Lung (tissue), 12 donors: ENCODE measurements around the gene DESI1. TPM values are rescaled to one million over a fixed set of nuclear protein-coding genes. Genes with fewer than 3 reads are reported as not detected.

ENCODE experiments used
- ATAC-seq: fragments of 200-7000 bp; cut with Tn5 transposase; one replicate; pipeline ENCODE4 v1.9.1; 2020; ENCODE audit warnings: moderate number of reproducible peaks; ENCODE audit not compliant: insufficient read depth, low FRiP score
- DNase-seq, 3 donors: peaks; one replicate each; pipeline ENCODE4 v3.0.0-alpha.2; 2013 to 2017
- H3K27ac ChIP-seq, 2 donors: one replicate each; pipeline ENCODE4 v1.5.1; 2013; ENCODE audit warnings: mild to moderate bottlenecking in 2 of 2, moderate library complexity in 2 of 2, control low read depth in 1 of 2, inconsistent platforms in 1 of 2, low read depth in 1 of 2, low read length in 1 of 2
- H3K27me3 ChIP-seq, 3 donors: one replicate each; pipeline ENCODE4 v1.5.1; 2013; ENCODE audit warnings: low read length in 2 of 3; ENCODE audit not compliant: control insufficient read depth in 3 of 3, insufficient read depth in 3 of 3
- H3K36me3 ChIP-seq, 4 donors: one replicate each; pipeline ENCODE4 v1.5.1; 2013; ENCODE audit warnings: low read length in 4 of 4, mild to moderate bottlenecking in 1 of 4, moderate library complexity in 1 of 4; ENCODE audit not compliant: control insufficient read depth in 4 of 4, insufficient read depth in 4 of 4
- H3K4me1 ChIP-seq, 5 donors: one replicate each; pipeline ENCODE4 v1.5.1; 2013; ENCODE audit warnings: low read length in 5 of 5, mild to moderate bottlenecking in 2 of 5, moderate library complexity in 1 of 5; ENCODE audit not compliant: control insufficient read depth in 5 of 5, insufficient read depth in 5 of 5
- H3K4me3 ChIP-seq: one replicate; pipeline ENCODE4 v1.5.1; 2013; ENCODE audit warnings: mild to moderate bottlenecking, control low read depth, moderate library complexity
- H3K9ac ChIP-seq, 2 donors: one replicate each; pipeline ENCODE4 v1.5.1; 2013; ENCODE audit warnings: low read length in 2 of 2, control low read depth in 1 of 2; ENCODE audit not compliant: insufficient read depth in 1 of 2
- H3K9me3 ChIP-seq, 4 donors: one replicate each; pipeline ENCODE4 v1.5.1; 2013; ENCODE audit warnings: low read length in 3 of 4, mild to moderate bottlenecking in 1 of 4, moderate library complexity in 1 of 4; ENCODE audit not compliant: control insufficient read depth in 4 of 4, insufficient read depth in 3 of 4
- CTCF ChIP-seq: IDR thresholded peaks from 2 replicates; pipeline ENCODE4 v1.5.1; 2012; ENCODE audit warnings: mild to moderate bottlenecking; ENCODE audit errors: control extremely low read depth, extremely low read depth
- WGBS, 2 donors: extraction: QIAGEN DNeasy Blood & Tissue Kit; methylation state at CpG; one replicate each; pipeline ENCODE4 v1.1.7; 2013; 5-methylcytosine and 5-hydroxymethylcytosine counted together
- polyA plus RNA-seq, 2 donors: library from polyadenylated mRNA; stranded (reverse); fragments of 200-250 nt; gene quantifications; one replicate each; pipeline ENCODE4 v1.2.1, GENCODE V29; 2013
- total RNA-seq, 2 donors: library from RNA; depleted of rRNA in 1 of 2; stranded (reverse); fragments of >200 nt in 1 of 2; gene quantifications; one replicate each; pipeline ENCODE4 v1.2.1, GENCODE V29; 2014 to 2021
- donor health status: control.
- donor health status: control.
- donor health status: Bipolar disorder and iron deficiency.
- donor health status: healthy.
- donor health status: DM: yes; HTN: yes; CAD: no.

Gene DESI1
- total and polyA plus RNA-seq, 4 donors, result 13.6 to 42.7 (median 30.6) TPM

GRCh38 chr22:41656556-41656955, 35.7 kb upstream of the DESI1 start:
- Histone ChIP-seq H3K4me3 (no peak overlapping the region), H3K9ac (no peak overlapping the region), H3K27ac (no peak overlapping the region), H3K9me3 (no peaks in the 10 kb centered on the region), H3K36me3 (peaks cover 49 to 70% (median 63%) of the 10 kb centered on the region in 4 donors), H3K27me3 (no peaks in the 10 kb centered on the region), H3K4me1 (no peaks in the 10 kb centered on the region)
- DNase-seq (peak; percentile 25 to 55 (median 53)), ATAC-seq (no peak)
- TF ChIP-seq CTCF, result no peak
- 84 to 87% methylated on average over 5 of the region's 5 CpGs for whole genome bisulfite sequencing, 2 donors

- H3K36me3 ChIP-seq, result peaks cover 38 to 67% (median 63%) of the 10 kb centered on the region in 4 donors
- WGBS, 2 donors, result 95 to 99% methylated on average over 3 of the region's 3 CpGs
- H3K27ac ChIP-seq, result no peak overlapping the region
- H3K27me3 ChIP-seq, result no peaks in the 10 kb centered on the region
- ATAC-seq (no peak), DNase-seq (no peak)
- no peaks in the 10 kb centered on the region for H3K4me1 ChIP-seq
- no peaks in the 10 kb centered on the region for H3K9me3 ChIP-seq
- H3K9ac ChIP-seq, result no peak overlapping the region
- H3K4me3 ChIP-seq, result no peak overlapping the region
- no peak for TF ChIP-seq CTCF
Measured at GRCh38 chr22:41654322-41654721, 33.5 kb upstream of the DESI1 start.

GRCh38 chr22:41650821-41651220, 30.0 kb upstream of the DESI1 start:
- no peaks in the 10 kb centered on the region for H3K9me3 ChIP-seq
- no peak for DNase-seq
- H3K27ac ChIP-seq, result no peak overlapping the region
- no peak overlapping the region for H3K4me3 ChIP-seq
- H3K4me1 ChIP-seq, result no peaks in the 10 kb centered on the region
- no peak for ATAC-seq
- peaks cover 37 to 58% (median 54%) of the 10 kb centered on the region in 4 donors for H3K36me3 ChIP-seq
- no peak for TF ChIP-seq CTCF
- 97 to 98% methylated on average over 11 of the region's 11 CpGs for WGBS, 2 donors
- no peak overlapping the region for H3K9ac ChIP-seq
- H3K27me3 ChIP-seq, result no peaks in the 10 kb centered on the region

- no peak for DNase-seq
- Histone ChIP-seq H3K4me3 (no peak overlapping the region), H3K4me1 (no peaks in the 10 kb centered on the region), H3K9me3 (no peaks in the 10 kb centered on the region), H3K36me3 (peaks cover 42 to 58% (median 54%) of the 10 kb centered on the region in 4 donors), H3K27ac (no peak overlapping the region), H3K9ac (no peak overlapping the region), H3K27me3 (no peaks in the 10 kb centered on the region)
- ATAC-seq, result no peak
- 95 to 96% methylated on average over 1 of the region's 1 CpG for WGBS, 2 donors
- no peak for TF ChIP-seq CTCF
Measured at GRCh38 chr22:41650229-41650628, 29.4 kb upstream of the DESI1 start.
